OCI-LY3 (cell line): Measurements from ENCODE around the gene TNS3.

ENCODE experiments used
- H2AFZ ChIP-seq: fragments of 200-600, 300-600 bp; shearing (Covaris generic); 2 replicates; pipeline ENCODE4 v1.6.0; 2014; ENCODE audit warnings: antibody characterized with exemption, low read depth, low read length
- H3K27ac ChIP-seq: fragments of 200-600, 300-600 bp; sonication (generic); 2 replicates; pipeline ENCODE4 v1.5.1; 2014; ENCODE audit warnings: mild to moderate bottlenecking, low read length, moderate library complexity, mixed read lengths
- H3K27me3 ChIP-seq: fragments of 200-600, 300-600 bp; sonication (generic); 2 replicates; pipeline ENCODE4 v1.6.1; 2014; ENCODE audit warnings: low read depth, low read length, mixed read lengths
- H3K36me3 ChIP-seq: fragments of 200-600, 300-600 bp; sonication (generic); replicated peaks from 2 replicates; pipeline ENCODE3; 2014; ENCODE audit warnings: low read depth, low read length, mixed read lengths
- H3K4me1 ChIP-seq: fragments of 300-600, 200-600 bp; sonication (generic); 2 replicates; pipeline ENCODE4 v1.6.1; 2014; ENCODE audit warnings: low read length, mixed read lengths
- H3K4me2 ChIP-seq: fragments of 200-600, 300-600 bp; sonication (generic); 2 replicates; pipeline ENCODE4 v1.6.1; 2014; ENCODE audit warnings: low read length, mixed read lengths
- H3K4me3 ChIP-seq: fragments of 300-600, 200-600 bp; sonication (generic); 2 replicates; pipeline ENCODE4 v1.5.1; 2014; ENCODE audit warnings: antibody characterized with exemption, mild to moderate bottlenecking, low read length, moderate library complexity
- H3K79me2 ChIP-seq: fragments of 300-600, 200-600 bp; shearing (Covaris generic); 2 replicates; pipeline ENCODE4 v1.6.1; 2014; ENCODE audit warnings: mild to moderate bottlenecking, low read length, mixed read lengths
- H3K9ac ChIP-seq: fragments of 300-600, 200-600 bp; shearing (Covaris generic); 2 replicates; pipeline ENCODE4 v1.6.0; 2014; ENCODE audit warnings: mild to moderate bottlenecking, low read length, moderate library complexity
- H3K9me3 ChIP-seq: fragments of 200-600, 300-600 bp; shearing (Covaris generic); 2 replicates; pipeline ENCODE4 v1.6.1; 2014; ENCODE audit warnings: low read length, mixed read lengths; ENCODE audit not compliant: insufficient read depth
- H4K20me1 ChIP-seq: fragments of 200-600, 300-600 bp; sonication (generic); 2 replicates; pipeline ENCODE4 v1.6.1; 2016; ENCODE audit warnings: low read length, mixed read lengths; ENCODE audit not compliant: insufficient read depth
- CTCF ChIP-seq: fragments of 200-600, 300-600 bp; sonication (generic); IDR thresholded peaks from 2 replicates; pipeline ENCODE4 v1.5.1; 2014; ENCODE audit warnings: antibody characterized with exemption, low read length, low read depth
- EZH2phosphoT487 ChIP-seq: fragments of 200-600 bp; shearing (Covaris generic); IDR thresholded peaks from 2 replicates; pipeline ENCODE4 v1.6.1; 2018; ENCODE audit warnings: antibody characterized with exemption, mixed run types, low read depth

The TNS3 gene

GRCh38 chr7:47528471-47528870 is 53.4 kb downstream of the TNS3 start:
- no peak overlapping the region for H3K9ac ChIP-seq
- no peaks in the 10 kb centered on the region for H3K36me3 ChIP-seq
- no peaks in the 10 kb centered on the region for H3K27me3 ChIP-seq
- no peak overlapping the region for H2AFZ ChIP-seq
- H3K9me3 ChIP-seq = no peaks in the 10 kb centered on the region
- H4K20me1 ChIP-seq = no peaks in the 10 kb centered on the region
- H3K79me2 ChIP-seq = no peaks in the 10 kb centered on the region
- H3K4me2 ChIP-seq = peak overlapping the region; percentile 55
- no peak overlapping the region for H3K27ac ChIP-seq
- H3K4me3 ChIP-seq = peak overlapping the region; percentile 7
- peaks cover 15% of the 10 kb centered on the region for H3K4me1 ChIP-seq
- TF ChIP-seq EZH2phosphoT487 = no peak
- TF ChIP-seq CTCF = no peak

DNA sequence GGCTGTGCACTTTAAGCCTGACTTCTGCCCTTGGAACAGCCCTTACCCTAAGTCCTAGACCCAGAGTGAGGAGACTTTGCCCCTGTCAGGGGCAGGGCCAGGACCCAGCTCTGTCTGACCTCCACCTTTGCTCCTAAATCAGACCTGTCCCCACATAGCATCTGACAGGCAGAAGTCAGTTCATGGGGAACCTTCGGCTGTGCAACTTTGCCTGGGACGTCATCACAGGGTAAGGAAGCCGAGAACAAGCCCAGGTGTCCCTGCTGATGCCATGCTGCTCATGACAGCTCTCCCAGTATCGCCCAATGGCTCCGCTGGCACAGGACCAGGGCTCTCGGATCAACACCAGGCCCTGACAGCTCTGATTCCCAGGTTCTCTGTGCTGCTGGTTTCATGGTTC is 55.4 kb downstream of the TNS3 start:
- no peak overlapping the region for H3K27ac ChIP-seq

DNA sequence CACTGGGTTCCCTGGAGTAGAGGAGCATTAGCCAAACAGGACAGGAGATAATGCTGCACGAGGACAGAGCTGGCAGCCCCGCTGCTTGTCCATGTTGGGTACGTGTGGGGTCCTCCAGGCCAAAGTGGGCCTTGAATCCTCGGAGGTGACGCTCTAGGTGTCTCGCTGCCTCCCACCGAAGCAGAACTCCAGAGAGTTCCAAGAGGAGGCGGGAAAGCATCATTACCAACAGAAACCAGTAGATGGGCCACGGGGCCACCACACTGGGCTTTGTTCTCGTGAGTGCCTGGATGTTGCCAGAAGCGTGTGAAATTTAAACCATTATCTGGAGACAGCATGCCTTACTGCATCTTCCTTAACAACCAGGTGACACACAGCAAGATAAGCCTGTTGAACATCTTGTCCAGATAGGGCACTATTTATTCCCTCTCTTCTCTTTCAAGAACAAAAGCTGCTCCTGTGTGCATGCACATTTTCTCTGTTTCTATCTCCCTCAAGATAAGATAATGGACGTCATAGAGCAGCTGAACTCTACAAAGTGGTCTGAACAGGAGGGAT is 56.8 kb downstream of the TNS3 start:
- no peaks in the 10 kb centered on the region for H4K20me1 ChIP-seq
- peaks cover 15% of the 10 kb centered on the region for H3K4me1 ChIP-seq
- no peak overlapping the region for H3K27ac ChIP-seq
- H3K79me2 ChIP-seq = no peaks in the 10 kb centered on the region
- H2AFZ ChIP-seq = no peak overlapping the region
- H3K9ac ChIP-seq = no peak overlapping the region
- H3K27me3 ChIP-seq = no peaks in the 10 kb centered on the region
- no peak overlapping the region for H3K4me2 ChIP-seq
- TF ChIP-seq EZH2phosphoT487 (no peak), CTCF (no peak)
- H3K36me3 ChIP-seq = no peaks in the 10 kb centered on the region
- H3K4me3 ChIP-seq = no peak overlapping the region
- H3K9me3 ChIP-seq = no peaks in the 10 kb centered on the region

More for the DNA sequence above, 55.4 kb downstream of the TNS3 start:
- Histone ChIP-seq H3K9me3 (no peaks in the 10 kb centered on the region), H3K4me2 (no peak overlapping the region), H3K27me3 (no peaks in the 10 kb centered on the region), H3K79me2 (no peaks in the 10 kb centered on the region), H3K4me3 (no peak overlapping the region), H4K20me1 (no peaks in the 10 kb centered on the region), H3K36me3 (no peaks in the 10 kb centered on the region), H2AFZ (no peak overlapping the region), H3K9ac (no peak overlapping the region), H3K4me1 (peaks cover 15% of the 10 kb centered on the region)
- no peak for TF ChIP-seq CTCF
- no peak for TF ChIP-seq EZH2phosphoT487

GRCh38 chr7:47523401-47523800 is 58.5 kb downstream of the TNS3 start:
- Histone ChIP-seq H4K20me1 (no peaks in the 10 kb centered on the region), H3K4me3 (no peak overlapping the region), H3K27me3 (no peaks in the 10 kb centered on the region), H3K36me3 (no peaks in the 10 kb centered on the region), H3K4me2 (no peak overlapping the region), H3K4me1 (peaks cover 5% of the 10 kb centered on the region), H3K9ac (no peak overlapping the region), H3K79me2 (no peaks in the 10 kb centered on the region), H2AFZ (no peak overlapping the region), H3K27ac (no peak overlapping the region), H3K9me3 (no peaks in the 10 kb centered on the region)
- no peak for TF ChIP-seq CTCF
- TF ChIP-seq EZH2phosphoT487 = no peak
